Spleen (tissue), 7 donors: ENCODE data around the gene ATP8A2.

Experiments used
- POLR2A ChIP-seq, 3 donors: fragments of 450-650 bp; IDR thresholded peaks; one replicate each; pipeline ENCODE4 v1.5.1; 2017; ENCODE audit warnings: antibody characterized with exemption in 3 of 3, mild to moderate bottlenecking in 1 of 3
- POLR2AphosphoS5 ChIP-seq, 3 donors: sonication (generic); formaldehyde crosslinking; IDR thresholded peaks; one replicate each; pipeline ENCODE4 v1.5.1; 2017; ENCODE audit warnings: antibody characterized with exemption in 3 of 3
- TF ChIP-seq, protein P1 (sequence below), 11 experiments: fragments of 200-600 bp in 7 of 11; fragments of 450-650 bp in 4 of 11; sonication (generic) in 4 of 11; IDR thresholded peaks in 8 of 11; conservative IDR thresholded peaks in 3 of 11; 1 replicate in 7 of 11; 2 replicates in 4 of 11; pipeline versions ENCODE4 v1.4.0 to v1.8.0; 2016 to 2021; ENCODE audit warnings: antibody characterized with exemption in 11 of 11, inconsistent platforms in 4 of 11, mild to moderate bottlenecking in 1 of 11
- donor health status: DM: no; HTN: no; CAD: no; lungs with moderate emphysema.
- donor health status: DM: no; HTN: no; CAD: no.
- donor health status: DM: no; HTN: no; CAD: no.

DNA sequence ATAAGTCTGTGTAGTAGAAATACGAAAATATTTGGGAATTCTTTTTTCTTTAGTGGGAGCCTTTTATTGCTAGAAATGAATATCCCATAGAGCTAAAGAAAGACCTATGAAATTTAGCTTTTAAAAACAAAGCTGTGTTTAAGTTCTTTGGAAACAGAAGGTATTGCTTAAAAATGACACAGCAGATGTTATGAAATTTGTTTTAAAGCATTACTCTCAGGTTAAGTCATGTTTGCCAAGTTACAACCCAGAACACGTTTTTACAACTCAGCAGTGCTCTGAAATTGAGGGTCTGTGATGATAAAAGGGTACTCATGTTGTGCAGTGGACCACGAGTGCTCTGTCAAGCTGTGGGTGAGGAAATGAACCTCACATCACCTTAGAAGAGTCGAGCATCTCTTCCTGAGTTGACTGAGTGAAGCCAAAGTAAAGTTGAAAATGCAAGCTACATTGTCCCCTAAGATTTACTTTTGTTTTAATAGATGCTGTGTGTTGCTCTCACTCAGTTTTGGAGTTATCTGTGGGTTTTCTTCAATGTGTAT is 519.0 kb downstream of the ATP8A2 start:
- TF ChIP-seq, protein P1, sequence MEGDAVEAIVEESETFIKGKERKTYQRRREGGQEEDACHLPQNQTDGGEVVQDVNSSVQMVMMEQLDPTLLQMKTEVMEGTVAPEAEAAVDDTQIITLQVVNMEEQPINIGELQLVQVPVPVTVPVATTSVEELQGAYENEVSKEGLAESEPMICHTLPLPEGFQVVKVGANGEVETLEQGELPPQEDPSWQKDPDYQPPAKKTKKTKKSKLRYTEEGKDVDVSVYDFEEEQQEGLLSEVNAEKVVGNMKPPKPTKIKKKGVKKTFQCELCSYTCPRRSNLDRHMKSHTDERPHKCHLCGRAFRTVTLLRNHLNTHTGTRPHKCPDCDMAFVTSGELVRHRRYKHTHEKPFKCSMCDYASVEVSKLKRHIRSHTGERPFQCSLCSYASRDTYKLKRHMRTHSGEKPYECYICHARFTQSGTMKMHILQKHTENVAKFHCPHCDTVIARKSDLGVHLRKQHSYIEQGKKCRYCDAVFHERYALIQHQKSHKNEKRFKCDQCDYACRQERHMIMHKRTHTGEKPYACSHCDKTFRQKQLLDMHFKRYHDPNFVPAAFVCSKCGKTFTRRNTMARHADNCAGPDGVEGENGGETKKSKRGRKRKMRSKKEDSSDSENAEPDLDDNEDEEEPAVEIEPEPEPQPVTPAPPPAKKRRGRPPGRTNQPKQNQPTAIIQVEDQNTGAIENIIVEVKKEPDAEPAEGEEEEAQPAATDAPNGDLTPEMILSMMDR (IDR thresholded peaks at IDR 0.05 in 8 of 11, conservative IDR thresholded peaks at IDR 0.05 in 3 of 11): no peak
- TF ChIP-seq POLR2AphosphoS5 (IDR thresholded peaks at IDR 0.05) (no peak), POLR2A (IDR thresholded peaks at IDR 0.05) (no peak)
